NT2/D1 (cell line): ENCODE measurements around the gene PNMA1.

ENCODE experiments used
- SUZ12 ChIP-seq: IDR thresholded peaks from 2 replicates; pipeline ENCODE4 v1.6.1; 2011; ENCODE audit not compliant: insufficient read length, insufficient read depth; ENCODE audit errors: extremely low read depth
- ZNF274 ChIP-seq: IDR thresholded peaks from 2 replicates; pipeline ENCODE4 v1.6.1; 2011; ENCODE audit warnings: mild to moderate bottlenecking, low read depth, low read length

- no peak for TF ChIP-seq SUZ12
- no peak for TF ChIP-seq ZNF274
Observed at GRCh38 chr14:73763396-73763795, 49.2 kb upstream of the PNMA1 start.
